ENCODE results near the gene P3H2.

DNA sequence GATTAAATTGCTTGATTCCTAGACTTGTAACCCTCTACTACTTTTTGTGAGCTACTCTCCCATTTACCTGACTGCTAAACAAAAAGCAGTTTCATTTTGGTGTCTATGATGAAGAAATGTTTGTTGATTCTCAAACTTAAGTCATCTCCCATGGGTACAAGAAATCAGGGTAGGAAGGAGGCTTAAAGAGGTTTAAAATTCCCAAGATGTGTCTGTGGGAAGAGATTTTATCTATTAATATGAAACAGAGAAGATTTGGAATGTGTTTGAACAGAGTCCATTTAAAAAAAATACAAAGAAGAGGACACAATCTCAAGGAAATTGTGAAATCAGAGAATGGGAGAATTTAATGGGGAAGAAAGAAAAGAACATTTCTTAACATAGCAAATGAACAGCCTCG is 14.8 kb downstream of the P3H2 start:
- no peak for TF ChIP-seq CTCF (IDR thresholded peaks at IDR 0.05)
- TF ChIP-seq POLR2A (IDR thresholded peaks at IDR 0.05), result no peak

All from stomach (tissue), 4 donors.